ENCODE results near the gene CDH23.

The CDH23 gene

DNA sequence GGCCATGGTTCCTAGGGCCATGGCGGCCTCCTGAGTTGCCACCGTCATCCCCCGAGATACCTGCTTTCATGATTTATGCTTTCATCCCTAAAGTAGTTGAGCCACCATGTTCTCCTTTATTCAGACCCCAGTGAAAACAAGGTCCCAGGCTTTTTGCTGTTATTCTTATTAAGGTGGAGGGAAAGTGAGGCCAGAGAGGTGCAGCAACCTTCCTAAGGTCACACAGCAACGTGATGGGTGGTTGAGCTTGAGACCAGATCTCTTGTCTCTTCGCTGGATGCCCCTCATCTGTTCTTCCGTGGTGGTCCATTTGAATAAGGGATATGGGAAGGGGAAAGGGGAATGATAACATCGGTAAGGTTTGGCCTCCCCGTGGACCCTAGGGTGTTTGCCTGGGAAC lies 180.6 kb downstream of the CDH23 start:
- no peak overlapping the region for H2AK5ac ChIP-seq (ENCODE audit: low read length)
- no peaks in the 10 kb centered on the region for H3K79me2 ChIP-seq (ENCODE audit: control insufficient read depth, insufficient read depth, low read length, poor library complexity)
- no peaks in the 10 kb centered on the region for H3K36me3 ChIP-seq (ENCODE audit: control insufficient read depth in 1 of 2, insufficient read depth in 2 of 2, low read length in 2 of 2)
- WGBS (ENCODE audit: extremely low coverage, insufficient coverage, insufficient read length), result no CpG with 5 or more reads among the region's 8 CpGs
- no peak overlapping the region for H2BK5ac ChIP-seq (ENCODE audit: low read depth, low read length, poor library complexity)
- no peak overlapping the region for H2BK12ac ChIP-seq (ENCODE audit: low read length)
- no peaks in the 10 kb centered on the region for H3K9me3 ChIP-seq (ENCODE audit: insufficient read depth, low read depth, low read length)
- H3K18ac ChIP-seq (ENCODE audit: low read length), result no peak overlapping the region
- no peak overlapping the region for H2AFZ ChIP-seq (ENCODE audit: insufficient read depth, low read length, poor library complexity)
- H3K4me2 ChIP-seq (ENCODE audit: low read length), result no peak overlapping the region
- H3K9ac ChIP-seq (ENCODE audit: low read length), result no peak overlapping the region
- no peak overlapping the region for H3K23ac ChIP-seq (ENCODE audit: low read length)
- H4K91ac ChIP-seq (ENCODE audit: low read depth, low read length), result no peak overlapping the region
- H3K27ac ChIP-seq (ENCODE audit: low read depth, low read length), result no peak overlapping the region
- H3K4ac ChIP-seq (ENCODE audit: low read depth, low read length), result no peak overlapping the region
- H4K8ac ChIP-seq (ENCODE audit: low read depth, low read length), result no peak overlapping the region
- no peak for DNase-seq
- H3K14ac ChIP-seq (ENCODE audit: low read length), result no peak overlapping the region
- H3K4me1 ChIP-seq (ENCODE audit: control insufficient read depth in 1 of 2, insufficient read depth in 2 of 2, low read length in 2 of 2), result no peaks in the 10 kb centered on the region
- H3K4me3 ChIP-seq (ENCODE audit: low read depth, low read length), result no peak overlapping the region
- no peak overlapping the region for H2BK120ac ChIP-seq (ENCODE audit: insufficient read depth, low read length, poor library complexity)
- H3K27me3 ChIP-seq (ENCODE audit: insufficient read depth, low read length), result no peaks in the 10 kb centered on the region
- H4K12ac ChIP-seq (ENCODE audit: low read depth, low read length), result no peak overlapping the region
- H3K79me1 ChIP-seq (ENCODE audit: low read length), result no peaks in the 10 kb centered on the region

DNA sequence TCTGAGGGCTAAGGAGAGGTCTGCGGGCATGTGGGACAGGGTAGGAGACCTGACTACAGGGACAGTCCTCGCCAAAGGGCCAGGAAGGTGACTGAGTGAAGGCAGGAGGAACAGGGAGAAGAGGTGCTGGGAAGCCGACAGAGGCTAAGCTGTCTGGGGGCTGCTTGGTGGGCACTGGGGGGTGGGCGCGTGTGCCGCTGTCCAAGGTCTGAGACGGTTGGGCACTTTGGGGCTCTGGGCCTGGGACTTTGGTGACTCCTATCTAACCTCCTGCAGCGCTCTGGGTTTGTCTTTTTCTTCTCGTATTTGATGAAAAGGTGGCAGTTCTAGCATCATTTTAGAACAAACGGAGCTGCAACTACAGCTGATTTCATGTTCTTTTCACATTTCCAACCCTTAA lies 181.3 kb downstream of the CDH23 start:
- H3K36me3 ChIP-seq (ENCODE audit: control insufficient read depth in 1 of 2, insufficient read depth in 2 of 2, low read length in 2 of 2), result no peaks in the 10 kb centered on the region
- H3K23ac ChIP-seq (ENCODE audit: low read length), result no peak overlapping the region
- H3K27ac ChIP-seq (ENCODE audit: low read depth, low read length), result no peak overlapping the region
- no peak overlapping the region for H4K91ac ChIP-seq (ENCODE audit: low read depth, low read length)
- H3K18ac ChIP-seq (ENCODE audit: low read length), result no peak overlapping the region
- no peaks in the 10 kb centered on the region for H3K79me1 ChIP-seq (ENCODE audit: low read length)
- H3K9me3 ChIP-seq (ENCODE audit: insufficient read depth, low read depth, low read length), result no peaks in the 10 kb centered on the region
- WGBS (ENCODE audit: extremely low coverage, insufficient coverage, insufficient read length), result no CpG with 5 or more reads among the region's 10 CpGs
- H3K4me2 ChIP-seq (ENCODE audit: low read length), result no peak overlapping the region
- H2BK5ac ChIP-seq (ENCODE audit: low read depth, low read length, poor library complexity), result no peak overlapping the region
- H3K79me2 ChIP-seq (ENCODE audit: control insufficient read depth, insufficient read depth, low read length, poor library complexity), result no peaks in the 10 kb centered on the region
- no peaks in the 10 kb centered on the region for H3K4me1 ChIP-seq (ENCODE audit: control insufficient read depth in 1 of 2, insufficient read depth in 2 of 2, low read length in 2 of 2)
- H4K12ac ChIP-seq (ENCODE audit: low read depth, low read length), result no peak overlapping the region
- no peak overlapping the region for H2BK120ac ChIP-seq (ENCODE audit: insufficient read depth, low read length, poor library complexity)
- H3K14ac ChIP-seq (ENCODE audit: low read length), result no peak overlapping the region
- no peak overlapping the region for H2AFZ ChIP-seq (ENCODE audit: insufficient read depth, low read length, poor library complexity)
- no peaks in the 10 kb centered on the region for H3K27me3 ChIP-seq (ENCODE audit: insufficient read depth, low read length)
- H2AK5ac ChIP-seq (ENCODE audit: low read length), result no peak overlapping the region
- H3K4ac ChIP-seq (ENCODE audit: low read depth, low read length), result no peak overlapping the region
- no peak overlapping the region for H3K4me3 ChIP-seq (ENCODE audit: low read depth, low read length)
- no peak overlapping the region for H4K8ac ChIP-seq (ENCODE audit: low read depth, low read length)
- no peak overlapping the region for H3K9ac ChIP-seq (ENCODE audit: low read length)
- H2BK12ac ChIP-seq (ENCODE audit: low read length), result no peak overlapping the region
- DNase-seq, result no peak

DNA sequence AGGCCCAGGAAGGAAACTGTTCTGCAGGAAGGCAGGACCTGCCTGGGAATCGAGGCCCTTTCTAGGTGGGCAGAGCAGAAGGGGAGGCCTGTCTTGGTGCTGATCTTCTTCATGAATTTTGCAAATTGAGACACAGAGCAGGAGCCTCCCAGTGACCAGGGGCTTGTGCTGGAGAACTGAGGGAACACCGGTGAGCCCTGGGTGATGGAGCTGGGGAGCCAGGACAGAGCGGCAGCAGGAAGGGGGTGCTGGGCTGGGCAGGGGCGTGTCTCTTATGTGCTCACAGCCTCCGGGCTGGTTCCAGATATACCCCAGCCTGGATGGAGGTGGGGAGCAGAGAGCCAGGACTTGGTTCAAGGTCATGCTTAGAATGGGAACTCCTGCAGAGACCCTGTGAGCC lies 182.9 kb downstream of the CDH23 start:
- H2AFZ ChIP-seq (ENCODE audit: insufficient read depth, low read length, poor library complexity), result no peak overlapping the region
- H2AK5ac ChIP-seq (ENCODE audit: low read length), result no peak overlapping the region
- H3K79me2 ChIP-seq (ENCODE audit: control insufficient read depth, insufficient read depth, low read length, poor library complexity), result no peaks in the 10 kb centered on the region
- WGBS (ENCODE audit: extremely low coverage, insufficient coverage, insufficient read length), result no CpG with 5 or more reads among the region's 5 CpGs
- no peak overlapping the region for H3K18ac ChIP-seq (ENCODE audit: low read length)
- no peak overlapping the region for H4K12ac ChIP-seq (ENCODE audit: low read depth, low read length)
- H3K4me1 ChIP-seq (ENCODE audit: control insufficient read depth in 1 of 2, insufficient read depth in 2 of 2, low read length in 2 of 2), result no peaks in the 10 kb centered on the region
- H3K27ac ChIP-seq (ENCODE audit: low read depth, low read length), result no peak overlapping the region
- H3K36me3 ChIP-seq (ENCODE audit: control insufficient read depth in 1 of 2, insufficient read depth in 2 of 2, low read length in 2 of 2), result no peaks in the 10 kb centered on the region
- H2BK120ac ChIP-seq (ENCODE audit: insufficient read depth, low read length, poor library complexity), result no peak overlapping the region
- H3K4me2 ChIP-seq (ENCODE audit: low read length), result no peak overlapping the region
- H3K14ac ChIP-seq (ENCODE audit: low read length), result no peak overlapping the region
- H3K9me3 ChIP-seq (ENCODE audit: insufficient read depth, low read depth, low read length), result no peaks in the 10 kb centered on the region
- no peak overlapping the region for H4K91ac ChIP-seq (ENCODE audit: low read depth, low read length)
- no peak overlapping the region for H3K4ac ChIP-seq (ENCODE audit: low read depth, low read length)
- H4K8ac ChIP-seq (ENCODE audit: low read depth, low read length), result no peak overlapping the region
- no peak overlapping the region for H3K4me3 ChIP-seq (ENCODE audit: low read depth, low read length)
- no peak overlapping the region for H3K23ac ChIP-seq (ENCODE audit: low read length)
- no peak overlapping the region for H2BK12ac ChIP-seq (ENCODE audit: low read length)
- no peak for DNase-seq
- H3K79me1 ChIP-seq (ENCODE audit: low read length), result no peaks in the 10 kb centered on the region
- no peak overlapping the region for H3K9ac ChIP-seq (ENCODE audit: low read length)
- no peak overlapping the region for H2BK5ac ChIP-seq (ENCODE audit: low read depth, low read length, poor library complexity)
- H3K27me3 ChIP-seq (ENCODE audit: insufficient read depth, low read length), result no peaks in the 10 kb centered on the region

DNA sequence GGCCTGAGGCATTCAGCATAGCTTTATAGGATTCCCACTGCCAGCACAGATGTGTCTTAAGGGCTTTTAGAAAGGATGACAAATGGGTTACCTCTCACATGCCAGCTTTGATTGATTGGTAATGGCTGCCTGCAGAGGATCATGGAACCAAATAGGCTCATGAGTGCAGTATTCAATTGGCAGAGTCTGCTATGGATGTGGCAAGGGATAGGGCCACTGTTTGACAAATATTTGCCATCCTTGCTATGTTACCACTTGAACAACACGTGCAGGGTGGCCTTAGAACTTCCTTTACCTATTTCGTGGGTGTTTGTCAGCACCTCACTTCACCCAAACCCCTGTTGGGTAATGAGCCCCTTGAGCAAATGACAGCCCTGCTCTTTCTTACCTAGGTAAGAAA lies 183.7 kb downstream of the CDH23 start:
- Histone ChIP-seq H3K14ac (ENCODE audit: low read length) (no peak overlapping the region), H3K36me3 (ENCODE audit: control insufficient read depth in 1 of 2, insufficient read depth in 2 of 2, low read length in 2 of 2) (no peaks in the 10 kb centered on the region), H3K79me2 (ENCODE audit: control insufficient read depth, insufficient read depth, low read length, poor library complexity) (no peaks in the 10 kb centered on the region), H2AK5ac (ENCODE audit: low read length) (no peak overlapping the region), H3K79me1 (ENCODE audit: low read length) (no peaks in the 10 kb centered on the region), H3K4me2 (ENCODE audit: low read length) (no peak overlapping the region), H3K4ac (ENCODE audit: low read depth, low read length) (no peak overlapping the region), H3K9me3 (ENCODE audit: insufficient read depth, low read depth, low read length) (no peaks in the 10 kb centered on the region), H3K27me3 (ENCODE audit: insufficient read depth, low read length) (no peaks in the 10 kb centered on the region), H3K9ac (ENCODE audit: low read length) (no peak overlapping the region), H3K4me1 (ENCODE audit: control insufficient read depth in 1 of 2, insufficient read depth in 2 of 2, low read length in 2 of 2) (no peaks in the 10 kb centered on the region), H3K27ac (ENCODE audit: low read depth, low read length) (no peak overlapping the region), H3K4me3 (ENCODE audit: low read depth, low read length) (no peak overlapping the region), H2BK5ac (ENCODE audit: low read depth, low read length, poor library complexity) (no peak overlapping the region), H2BK12ac (ENCODE audit: low read length) (no peak overlapping the region), H2BK120ac (ENCODE audit: insufficient read depth, low read length, poor library complexity) (no peak overlapping the region), H4K12ac (ENCODE audit: low read depth, low read length) (no peak overlapping the region), H2AFZ (ENCODE audit: insufficient read depth, low read length, poor library complexity) (no peak overlapping the region), H4K91ac (ENCODE audit: low read depth, low read length) (no peak overlapping the region), H3K23ac (ENCODE audit: low read length) (no peak overlapping the region), H3K18ac (ENCODE audit: low read length) (no peak overlapping the region), H4K8ac (ENCODE audit: low read depth, low read length) (no peak overlapping the region)
- no peak for DNase-seq
- WGBS (ENCODE audit: extremely low coverage, insufficient coverage, insufficient read length), result no CpG with 5 or more reads among the region's 2 CpGs
